SK-N-MC (cell line): ENCODE data around the gene CACNA1A.

Experiments
- DNase-seq: peaks from one replicate; pipeline ENCODE4 v3.0.0-alpha.2; 2011; ENCODE audit warnings: low read depth, low spot score
- H3K27ac ChIP-seq: fragments of 200-600 bp; sonication (generic); 2 replicates; pipeline ENCODE4 v1.5.1; 2016; ENCODE audit warnings: mixed run types
- H3K36me3 ChIP-seq: fragments of 200-600 bp; sonication (generic); 2 replicates; pipeline ENCODE4 v1.6.1; 2017; ENCODE audit warnings: antibody characterized with exemption, low read length, mixed read lengths; ENCODE audit not compliant: insufficient read depth
- H3K4me3 ChIP-seq: fragments of 200-600 bp; sonication (generic); 2 replicates; pipeline ENCODE4 v1.5.1; 2016
- H3K9ac ChIP-seq: fragments of 200-600 bp; sonication (generic); 2 replicates; pipeline ENCODE4 v1.8.0; 2017; ENCODE audit warnings: mixed run types, mixed read lengths; ENCODE audit not compliant: insufficient read length
- H3K9me3 ChIP-seq: fragments of 200-600 bp; sonication (generic); 2 replicates; pipeline ENCODE4 v1.6.1; 2017; ENCODE audit warnings: low read depth, mild to moderate bottlenecking, antibody characterized with exemption, low read length, moderate library complexity, mixed read lengths
- EZH2 ChIP-seq: fragments of 200-600 bp; sonication (generic); IDR thresholded peaks from one replicate; pipeline ENCODE4 v1.6.1; 2017; ENCODE audit warnings: antibody characterized with exemption
- FOXP2 ChIP-seq: optimal IDR thresholded peaks from 2 replicates; pipeline ENCODE3; 2011; ENCODE audit warnings: mild to moderate bottlenecking, moderate library complexity; ENCODE audit not compliant: insufficient read depth; ENCODE audit errors: extremely low read length, control extremely low read depth
- POLR2AphosphoS5 ChIP-seq: IDR thresholded peaks from 2 replicates; pipeline ENCODE4 v1.6.1; 2012; ENCODE audit warnings: mild to moderate bottlenecking, low read depth, low read length, borderline replicate concordance

The CACNA1A gene

GRCh38 chr19:13505164-13505695 lies 1.0 kb downstream of the CACNA1A start:
- no peak overlapping the region for H3K9ac ChIP-seq
- H3K4me3 ChIP-seq: no peak overlapping the region
- H3K36me3 ChIP-seq: no peaks in the 10 kb centered on the region
- TF ChIP-seq EZH2: no peak
- TF ChIP-seq POLR2AphosphoS5: no peak
- TF ChIP-seq FOXP2: no peak
- DNase-seq: no peak
- no peak overlapping the region for H3K27ac ChIP-seq
- no peaks in the 10 kb centered on the region for H3K9me3 ChIP-seq

- no peaks in the 10 kb centered on the region for H3K36me3 ChIP-seq
- no peak overlapping the region for H3K9ac ChIP-seq
- H3K27ac ChIP-seq: no peak overlapping the region
- TF ChIP-seq FOXP2 (no peak), EZH2 (no peak), POLR2AphosphoS5 (no peak)
- no peak overlapping the region for H3K4me3 ChIP-seq
- H3K9me3 ChIP-seq: no peaks in the 10 kb centered on the region
- DNase-seq: no peak
Measured at GRCh38 chr19:13503570-13504235, 2.6 kb downstream of the CACNA1A start.

GRCh38 chr19:13502231-13502630 lies 4.0 kb downstream of the CACNA1A start:
- no peak overlapping the region for H3K9ac ChIP-seq
- TF ChIP-seq FOXP2 (no peak), EZH2 (no peak), POLR2AphosphoS5 (no peak)
- H3K9me3 ChIP-seq: no peaks in the 10 kb centered on the region
- H3K36me3 ChIP-seq: no peaks in the 10 kb centered on the region
- H3K27ac ChIP-seq: no peak overlapping the region
- no peak overlapping the region for H3K4me3 ChIP-seq
- no peak for DNase-seq

- DNase-seq: no peak
- H3K9ac ChIP-seq: no peak overlapping the region
- H3K36me3 ChIP-seq: no peaks in the 10 kb centered on the region
- TF ChIP-seq EZH2: no peak
- no peak for TF ChIP-seq FOXP2
- TF ChIP-seq POLR2AphosphoS5: no peak
- no peaks in the 10 kb centered on the region for H3K9me3 ChIP-seq
- no peak overlapping the region for H3K27ac ChIP-seq
- H3K4me3 ChIP-seq: no peak overlapping the region
Measured at GRCh38 chr19:13499692-13500091, 6.6 kb downstream of the CACNA1A start.

- DNase-seq: no peak
- Histone ChIP-seq H3K36me3 (no peaks in the 10 kb centered on the region), H3K9ac (no peak overlapping the region), H3K27ac (no peak overlapping the region), H3K4me3 (no peak overlapping the region), H3K9me3 (no peaks in the 10 kb centered on the region)
- TF ChIP-seq EZH2 (no peak), POLR2AphosphoS5 (no peak), FOXP2 (no peak)
Measured at GRCh38 chr19:13493516-13494310, 12.6 kb downstream of the CACNA1A start.

- Histone ChIP-seq H3K36me3 (no peaks in the 10 kb centered on the region), H3K9ac (no peak overlapping the region), H3K9me3 (no peaks in the 10 kb centered on the region), H3K4me3 (no peak overlapping the region), H3K27ac (no peak overlapping the region)
- no peak for DNase-seq
- TF ChIP-seq POLR2AphosphoS5 (no peak), EZH2 (no peak), FOXP2 (no peak)
Measured at GRCh38 chr19:13492128-13492527, 14.2 kb downstream of the CACNA1A start.

GRCh38 chr19:13487985-13488384 lies 18.3 kb downstream of the CACNA1A start:
- H3K9me3 ChIP-seq: no peaks in the 10 kb centered on the region
- no peaks in the 10 kb centered on the region for H3K36me3 ChIP-seq
- no peak overlapping the region for H3K4me3 ChIP-seq
- TF ChIP-seq POLR2AphosphoS5: no peak
- TF ChIP-seq FOXP2: no peak
- no peak for TF ChIP-seq EZH2
- no peak overlapping the region for H3K27ac ChIP-seq
- DNase-seq: no peak
- no peak overlapping the region for H3K9ac ChIP-seq

GRCh38 chr19:13484166-13484565 lies 22.1 kb downstream of the CACNA1A start:
- H3K36me3 ChIP-seq: no peaks in the 10 kb centered on the region
- H3K9me3 ChIP-seq: no peaks in the 10 kb centered on the region
- TF ChIP-seq POLR2AphosphoS5: no peak
- no peak for TF ChIP-seq FOXP2
- no peak for TF ChIP-seq EZH2
- H3K27ac ChIP-seq: no peak overlapping the region
- no peak overlapping the region for H3K4me3 ChIP-seq
- H3K9ac ChIP-seq: no peak overlapping the region
- no peak for DNase-seq
